GM18502 (cell line): ENCODE results near the gene C2CD4D.

Source experiments
- ATAC-seq: cut with Tn5 transposase; IDR thresholded peaks from one replicate; pipeline ENCODE4 v1.9.1; 2021; ENCODE audit warnings: mild to moderate bottlenecking; ENCODE audit not compliant: unreplicated experiment, poor library complexity

Gene C2CD4D

DNA sequence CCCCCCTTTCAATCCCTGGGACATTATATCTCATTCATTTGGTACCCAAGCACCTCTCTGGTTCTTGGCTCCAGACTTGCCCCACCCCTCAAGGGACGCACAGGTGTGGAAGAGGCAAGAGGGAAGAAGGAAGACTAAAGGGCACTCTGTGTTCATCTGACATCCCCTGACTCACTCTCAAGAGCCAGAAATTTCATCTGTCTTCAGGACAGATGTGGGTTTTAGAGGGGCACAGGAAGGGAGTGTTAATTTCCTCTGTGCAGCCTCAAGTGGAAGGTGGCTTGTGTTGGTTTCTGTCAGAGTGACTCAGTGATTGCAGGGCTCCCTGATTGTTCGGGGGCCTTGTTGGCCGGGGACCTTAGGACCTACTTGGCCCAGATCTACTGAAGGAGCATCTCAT, 2.4 kb downstream of the C2CD4D start:
- no peak for ATAC-seq

DNA sequence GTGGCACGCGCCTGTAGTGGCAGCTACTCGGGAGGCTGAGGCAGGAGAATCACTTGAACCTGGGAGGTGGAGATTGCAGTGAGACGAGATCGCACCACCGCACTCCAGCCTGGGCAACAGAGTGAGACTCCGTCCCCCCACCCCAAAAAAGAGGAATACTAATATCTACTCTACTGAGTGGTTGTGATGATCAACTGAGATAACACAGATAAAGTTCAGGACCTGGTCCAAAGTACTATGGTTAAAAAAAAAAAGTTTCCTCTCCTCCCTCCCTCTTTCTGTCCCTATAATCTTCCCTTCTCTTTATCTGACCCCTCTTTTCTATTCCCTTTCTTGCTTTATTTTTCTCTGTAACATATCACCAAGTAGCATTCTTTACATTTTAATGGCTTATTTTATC, 4.0 kb downstream of the C2CD4D start:
- no peak for ATAC-seq

DNA sequence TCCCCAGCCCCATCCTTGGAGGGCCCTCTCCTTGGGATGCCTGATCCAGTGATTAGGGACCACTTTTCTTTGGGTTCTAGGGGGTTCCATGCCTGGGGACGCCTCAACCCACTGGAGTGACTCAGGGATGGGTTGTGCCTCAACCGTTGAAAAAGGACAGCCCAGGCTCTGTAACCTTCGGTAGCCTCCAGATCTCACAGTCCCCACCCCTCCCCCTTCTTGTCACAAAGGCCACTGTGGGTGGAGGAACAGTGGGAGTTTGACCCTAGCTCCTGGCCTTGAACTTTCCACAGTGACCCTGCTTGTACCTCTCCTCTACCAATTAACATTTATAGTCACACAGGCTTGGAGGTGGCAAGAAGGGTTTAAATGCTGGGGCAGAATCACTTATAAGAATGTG, 5.4 kb downstream of the C2CD4D start:
- no peak for ATAC-seq

DNA sequence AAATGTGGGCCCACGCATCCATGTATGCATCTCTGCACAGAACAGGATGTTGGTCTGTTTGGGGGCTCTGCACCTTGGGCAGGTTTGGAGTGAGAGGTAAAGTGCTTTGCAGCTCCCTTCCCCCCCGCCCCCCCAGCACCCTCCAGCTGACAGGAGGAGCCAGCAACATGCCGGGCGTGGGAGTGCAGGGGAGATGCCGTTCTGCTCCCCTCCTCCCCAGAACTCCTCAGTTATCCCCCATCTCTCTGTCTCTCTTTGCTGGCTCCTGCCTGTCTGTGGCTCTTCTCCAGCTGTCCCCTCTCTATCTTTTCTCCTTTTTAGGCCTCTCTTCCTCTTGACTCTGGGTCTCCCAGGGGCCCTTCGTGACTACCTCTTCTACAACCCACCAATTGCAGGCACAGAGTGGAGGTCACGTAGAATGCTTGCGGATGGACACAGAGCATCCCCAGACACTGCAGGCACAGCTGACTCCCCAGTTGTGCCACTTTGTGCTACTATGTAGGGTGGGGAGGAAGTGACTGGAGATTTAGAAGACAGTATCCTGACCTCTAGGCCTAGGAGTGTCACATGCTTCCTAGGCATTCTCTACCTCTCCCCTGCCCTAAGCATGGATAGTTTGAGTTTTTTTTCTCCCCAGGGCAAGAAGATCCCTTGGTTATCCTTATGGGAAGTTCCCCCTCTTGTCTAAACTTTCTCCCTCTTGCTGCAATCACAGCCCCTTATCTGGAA, 6.3 kb downstream of the C2CD4D start:
- no peak for ATAC-seq

DNA sequence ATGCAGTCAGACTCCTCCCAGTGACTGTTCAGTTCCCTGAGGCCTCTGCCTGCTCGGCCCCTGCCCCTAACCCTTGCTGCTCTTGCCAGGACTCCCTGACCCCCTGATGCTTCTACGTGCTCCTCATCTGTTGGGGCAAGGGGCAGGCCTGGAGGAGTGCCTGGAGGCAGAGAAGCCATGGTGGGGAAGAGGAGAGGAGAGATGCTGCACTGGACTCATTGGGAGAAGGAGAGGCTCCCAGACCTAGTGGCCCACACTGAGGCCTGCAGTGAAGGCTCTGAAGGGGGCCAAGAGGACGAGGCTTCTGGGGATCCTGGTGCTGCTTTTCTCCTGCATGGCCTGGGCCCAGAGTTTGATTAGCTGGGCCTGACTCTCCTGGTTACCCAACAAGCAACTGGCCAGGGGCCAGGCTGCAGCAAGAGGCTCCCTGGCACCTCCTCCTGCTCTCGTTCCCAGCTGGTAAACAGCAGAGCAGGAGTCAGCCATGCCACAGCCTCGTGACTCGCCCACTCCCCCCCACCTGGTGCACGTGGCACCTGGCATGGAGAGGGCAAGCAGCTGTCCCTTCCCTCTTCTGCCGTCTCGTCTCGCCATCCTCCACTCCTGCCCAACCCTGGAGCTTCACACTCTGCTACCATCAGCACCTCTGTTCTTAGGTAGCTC, 7.2 kb downstream of the C2CD4D start:
- no peak for ATAC-seq

DNA sequence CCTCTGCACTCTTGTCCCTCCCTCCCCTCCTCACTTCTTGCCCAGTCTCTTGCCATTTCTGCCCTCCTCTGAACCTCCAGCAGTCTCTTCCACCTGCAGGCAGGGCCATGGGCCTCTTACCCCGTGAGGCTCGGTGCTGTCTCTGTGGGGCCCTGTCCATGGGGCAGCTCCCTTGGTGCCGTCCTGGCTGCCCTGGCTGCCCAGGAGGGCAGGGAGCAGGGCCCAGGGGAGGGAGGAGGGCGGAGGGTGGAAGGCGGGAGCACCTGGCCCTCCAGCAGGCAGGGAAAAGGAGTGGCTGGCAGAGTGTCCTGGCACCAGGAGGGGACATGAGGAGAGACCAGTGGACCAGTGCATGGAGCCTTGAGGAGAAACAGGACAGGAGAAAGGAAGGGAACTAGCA, 8.0 kb downstream of the C2CD4D start, which contains the start of gene RORC:
TSS of gene RORC (minus strand) at position 198 of the 400 bp plus-strand sequence. CDS start at position 160, 38 bp downstream.
- no peak for ATAC-seq

DNA sequence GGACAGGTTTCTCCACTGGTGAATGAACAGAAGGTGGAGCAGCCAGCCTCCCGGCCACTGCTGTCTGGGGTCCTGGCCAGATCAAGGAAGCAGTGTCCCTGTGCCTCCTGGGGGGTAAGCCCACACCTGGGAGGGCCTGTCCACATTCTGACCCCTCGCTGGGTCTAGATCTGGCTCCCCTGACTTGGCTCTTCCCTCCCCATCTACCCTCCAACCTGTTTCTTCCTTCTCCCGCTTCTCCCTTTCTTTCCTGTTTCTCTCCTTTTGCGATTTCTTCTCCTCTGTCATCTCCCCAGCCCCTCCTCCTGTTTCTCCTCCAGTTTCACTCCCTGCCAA, 8.4 kb downstream of the C2CD4D start:
- no peak for ATAC-seq

DNA sequence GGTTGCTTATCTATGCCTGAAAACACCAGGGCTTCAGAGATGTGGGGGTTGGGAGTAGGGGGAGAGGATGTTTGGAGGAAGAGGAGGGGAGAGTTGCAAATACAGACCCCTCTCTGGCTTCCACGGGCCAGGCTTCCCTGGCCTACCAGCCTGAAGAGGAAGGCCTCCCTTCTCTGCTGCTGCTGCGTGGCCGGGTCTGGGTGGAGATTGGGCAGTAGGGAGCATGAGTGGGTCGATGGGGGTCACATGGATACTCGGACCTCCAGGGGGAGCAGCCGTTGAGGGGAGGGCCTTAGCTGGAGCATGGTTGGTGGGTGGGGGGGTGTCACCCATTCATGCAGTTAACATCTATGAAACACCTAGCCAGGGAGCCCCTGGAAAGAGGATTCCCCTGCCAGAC, 9.6 kb downstream of the C2CD4D start:
- ATAC-seq: no peak

DNA sequence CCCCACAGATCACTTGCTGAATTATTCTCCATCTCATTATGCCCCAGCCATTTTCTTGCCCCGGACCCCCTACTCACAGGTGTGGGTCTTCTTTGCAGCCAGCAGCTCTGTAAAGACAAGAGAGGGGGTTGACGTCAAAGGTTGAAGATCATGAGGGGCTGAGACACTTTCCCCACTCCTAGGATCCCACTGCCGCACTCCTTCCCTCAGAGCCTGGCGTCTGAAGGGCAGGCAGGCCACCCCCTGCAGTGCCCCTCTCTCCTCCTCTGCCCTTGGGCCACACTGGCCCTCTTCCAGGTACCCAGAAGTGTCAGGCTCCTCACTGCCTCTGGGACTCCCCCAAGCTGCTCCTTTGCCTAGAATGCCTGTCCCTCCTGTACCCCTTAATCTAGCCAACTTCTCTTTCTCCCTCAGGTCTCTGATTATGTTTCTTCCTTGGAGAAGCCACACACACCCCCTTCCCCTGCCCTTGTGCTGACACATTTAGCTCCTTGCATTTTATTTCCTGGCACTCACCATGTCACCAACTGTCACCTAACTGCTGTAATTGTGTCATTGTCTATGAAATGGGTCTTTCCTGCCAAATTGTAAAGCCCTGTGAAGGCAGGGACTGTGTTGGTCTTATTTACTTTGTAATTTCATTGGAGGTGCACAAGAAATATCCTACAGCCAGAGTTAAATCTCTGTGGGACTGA, 10.1 kb downstream of the C2CD4D start:
- ATAC-seq: no peak

DNA sequence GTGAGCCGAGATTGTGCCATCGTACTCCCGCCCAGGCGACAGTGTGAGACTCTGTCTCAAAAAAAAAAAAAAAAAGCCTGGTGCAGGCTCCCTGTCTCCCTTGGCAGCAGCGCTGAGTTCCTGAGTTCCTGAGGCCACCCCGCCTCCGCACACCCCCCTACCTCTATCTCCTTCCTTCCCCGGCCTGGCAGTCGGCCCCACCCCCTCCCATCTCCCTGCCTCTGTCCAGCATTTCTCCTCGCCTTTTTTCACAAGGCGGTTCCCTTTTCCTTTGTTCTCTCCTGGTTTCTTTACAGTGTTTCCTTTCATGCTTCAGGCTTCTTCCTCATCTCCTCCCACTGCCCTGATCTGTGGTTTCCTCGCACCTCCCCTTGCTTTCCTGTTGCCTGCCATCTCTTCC, 10.7 kb downstream of the C2CD4D start:
- ATAC-seq: no peak

DNA sequence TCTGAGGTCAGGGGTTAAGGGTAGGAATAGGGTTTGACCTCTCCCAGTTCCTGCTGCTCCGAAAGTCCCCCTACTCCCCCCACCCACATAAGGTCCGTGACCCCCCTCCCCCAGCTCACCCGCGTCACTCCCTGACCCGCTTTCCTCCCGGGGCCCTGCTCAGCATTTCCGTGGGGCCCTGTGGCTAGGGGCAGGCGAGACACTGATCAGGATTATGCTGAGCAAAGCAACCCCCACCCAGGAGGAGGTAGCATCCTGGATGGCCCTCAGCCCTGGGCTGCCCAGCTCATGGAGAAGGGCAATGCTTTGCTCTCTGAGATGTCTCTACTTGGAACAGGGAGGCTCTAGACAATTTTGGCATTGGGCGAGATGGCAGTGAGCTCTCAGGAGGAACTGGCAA, 11.8 kb downstream of the C2CD4D start:
- ATAC-seq: no peak

DNA sequence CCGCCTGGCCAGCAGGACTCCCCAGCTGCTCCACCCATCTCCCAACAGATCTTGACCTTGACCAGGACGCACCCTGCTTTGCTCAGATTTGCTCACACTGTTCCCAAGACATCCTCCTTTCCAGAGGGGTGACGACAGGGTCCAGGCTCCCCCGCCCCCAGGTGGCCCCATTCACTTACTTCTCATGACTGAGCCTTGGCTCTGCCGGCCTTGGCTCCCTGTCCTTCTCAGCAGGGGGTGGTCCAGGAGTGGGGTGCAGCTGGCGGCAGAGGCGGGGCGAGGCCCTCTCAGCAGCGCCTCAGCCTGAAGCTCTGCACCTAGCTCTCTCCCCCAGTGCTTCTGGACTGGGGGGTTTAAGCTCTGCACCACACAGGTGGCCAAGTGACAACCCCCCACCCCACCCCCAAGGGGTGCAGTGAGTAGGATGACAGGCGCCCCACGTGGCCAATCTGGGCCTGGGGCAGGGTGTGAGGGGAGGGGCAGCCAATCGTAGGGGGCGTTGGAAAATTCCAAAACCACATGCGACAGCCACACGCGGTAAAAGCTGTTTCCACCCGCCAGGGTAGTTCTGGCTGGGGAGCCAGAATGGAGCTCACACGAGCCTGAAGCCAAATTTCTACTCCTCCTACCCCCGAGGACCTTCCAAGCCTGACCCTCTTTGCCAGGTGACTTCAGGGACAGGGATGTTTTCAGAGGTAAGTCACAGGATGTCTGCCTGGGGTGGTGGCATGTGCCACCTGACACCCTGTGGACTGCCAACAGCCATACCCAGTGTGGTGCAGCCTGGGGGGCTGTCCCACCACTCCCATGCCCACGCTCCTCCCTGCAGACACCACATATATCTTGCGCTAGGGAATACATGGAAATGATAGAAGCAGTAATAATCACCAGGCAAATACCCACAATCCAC, 13.6 kb downstream of the C2CD4D start:
- ATAC-seq: no peak

DNA sequence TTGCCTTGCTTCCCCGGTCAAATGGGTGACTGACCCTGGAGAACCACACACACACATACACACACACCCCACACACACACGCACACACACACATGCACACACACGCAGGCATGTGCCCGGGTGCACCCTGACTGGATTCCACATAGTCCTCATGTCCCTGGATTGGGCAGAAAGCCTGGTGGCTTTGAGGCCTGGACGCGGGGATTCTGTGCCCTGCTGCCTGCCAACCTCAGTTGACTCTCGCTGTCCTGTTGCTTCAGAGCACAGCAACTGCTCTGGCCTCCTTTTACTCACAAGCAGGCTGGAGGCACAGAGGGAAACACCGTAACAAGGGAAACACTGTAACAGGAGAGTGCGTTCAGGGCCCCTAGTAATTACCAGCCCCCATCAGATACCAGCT, 14.4 kb downstream of the C2CD4D start:
- ATAC-seq: no peak

DNA sequence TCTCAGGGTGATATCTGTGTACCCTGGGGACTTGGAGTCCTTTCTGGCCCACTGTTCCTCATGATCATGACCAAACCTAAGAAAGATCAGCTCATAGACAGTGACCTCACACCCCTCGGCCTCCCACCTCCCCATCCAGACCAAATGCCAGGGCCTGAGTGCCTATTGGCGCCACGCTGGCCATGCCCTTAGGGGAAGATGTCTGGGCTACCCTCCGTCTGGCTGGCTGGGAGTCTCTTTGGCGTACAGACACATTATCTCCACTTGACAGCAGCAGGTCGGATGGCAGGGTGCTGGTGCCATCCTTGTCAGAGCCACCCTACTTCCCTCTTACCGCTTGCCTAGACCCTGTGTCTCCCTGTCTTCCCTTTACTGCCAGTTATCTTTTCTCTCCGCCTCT, 16.4 kb downstream of the C2CD4D start:
- ATAC-seq: no peak

DNA sequence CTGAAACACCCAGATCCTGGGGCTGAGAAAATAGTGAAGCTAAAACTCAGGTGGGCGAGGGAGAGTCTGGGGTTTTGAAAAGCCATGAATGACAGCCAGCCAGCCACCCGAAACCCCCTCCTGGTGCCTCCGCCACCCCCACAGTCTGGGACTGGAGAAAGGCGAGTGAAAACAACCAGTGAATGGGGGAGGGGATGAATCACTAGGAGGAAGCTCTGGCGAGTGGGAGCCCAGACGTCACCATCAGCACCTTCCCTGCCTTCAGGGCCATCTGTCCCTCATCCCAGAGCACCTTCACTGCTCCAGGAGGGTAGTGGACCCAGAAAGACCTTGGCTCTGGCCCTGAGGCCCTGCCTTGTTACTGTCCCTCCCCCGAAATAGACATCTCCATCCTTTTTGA, 17.2 kb downstream of the C2CD4D start:
- no peak for ATAC-seq

DNA sequence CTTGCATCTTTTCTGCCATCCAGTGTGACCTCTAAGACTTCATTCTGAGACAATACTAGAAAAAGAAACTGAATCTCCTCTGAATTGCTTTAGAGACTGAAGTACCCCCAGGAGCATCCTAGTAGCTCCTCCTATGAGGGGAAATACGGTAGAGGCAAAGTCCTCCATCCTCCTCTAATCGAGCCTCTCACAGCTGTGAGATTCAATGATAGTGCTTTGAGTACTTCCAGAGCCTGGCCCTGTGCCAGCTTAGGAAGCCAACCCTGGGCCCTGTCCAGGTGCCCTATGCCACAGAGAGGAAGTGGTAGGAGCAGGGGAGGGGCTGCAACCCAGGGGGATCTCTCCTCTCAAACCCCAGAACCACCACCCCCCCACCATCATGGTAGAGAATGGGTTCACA, 18.7 kb downstream of the C2CD4D start:
- ATAC-seq: no peak

DNA sequence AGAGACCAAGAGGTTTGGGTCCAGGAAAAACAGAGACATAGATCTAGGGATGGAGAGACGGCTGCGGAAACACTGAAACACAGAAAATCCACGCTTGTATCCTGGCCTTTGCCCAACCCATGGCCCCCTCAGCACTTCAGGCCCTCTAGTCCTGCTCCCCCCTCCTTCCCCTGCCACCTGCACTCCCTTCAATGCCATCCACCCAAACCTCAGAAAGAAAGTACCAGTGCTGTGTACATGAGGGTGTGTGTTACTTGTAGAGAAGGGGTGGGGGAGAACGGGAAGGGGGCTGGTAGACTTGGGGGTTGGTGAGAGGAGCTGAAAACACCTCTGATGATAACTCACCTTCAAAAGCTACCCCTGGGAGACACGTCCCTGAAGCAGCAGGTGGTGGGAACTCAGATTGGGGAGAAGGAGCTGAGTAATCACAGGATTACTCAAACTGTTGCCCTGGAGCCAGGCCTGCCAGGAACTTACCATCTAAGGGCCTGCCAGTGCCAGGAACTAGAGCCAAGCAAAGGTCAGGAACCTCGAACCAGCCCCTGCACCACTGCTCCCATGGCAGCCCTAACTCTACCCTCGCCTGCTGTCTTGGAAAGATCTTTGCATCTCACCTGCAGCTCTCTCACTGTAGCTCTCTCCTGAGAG, 19.5 kb downstream of the C2CD4D start:
- ATAC-seq: no peak

DNA sequence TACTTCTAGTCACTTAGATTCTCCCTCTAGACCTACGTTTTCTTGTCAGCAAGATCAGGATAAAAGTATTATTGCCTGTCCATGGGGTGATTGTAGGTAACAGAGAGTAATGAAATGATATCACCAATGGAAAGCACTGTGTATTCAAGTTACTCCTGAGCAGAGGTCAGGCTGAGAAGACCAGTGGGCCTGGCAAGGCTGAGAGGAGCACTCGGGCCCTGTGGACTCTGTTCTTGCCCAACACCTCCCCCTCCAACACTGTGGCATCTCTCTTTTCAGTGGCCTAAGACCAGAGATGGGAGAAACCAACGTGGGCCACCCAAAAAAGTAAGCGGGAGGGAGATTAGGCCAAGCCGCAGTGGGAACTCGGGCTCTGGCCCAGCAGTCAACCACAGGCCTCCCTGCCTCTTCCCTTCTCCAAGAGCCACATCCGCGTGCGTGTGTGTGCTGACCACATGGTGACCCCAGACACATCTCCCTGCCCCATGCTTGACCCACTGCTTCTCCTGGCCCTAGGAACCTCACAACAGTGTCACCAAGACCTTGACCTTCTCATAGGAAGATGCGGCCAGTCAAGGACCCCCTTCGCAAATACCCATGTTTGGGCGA, 20.3 kb downstream of the C2CD4D start:
- ATAC-seq: no peak

DNA sequence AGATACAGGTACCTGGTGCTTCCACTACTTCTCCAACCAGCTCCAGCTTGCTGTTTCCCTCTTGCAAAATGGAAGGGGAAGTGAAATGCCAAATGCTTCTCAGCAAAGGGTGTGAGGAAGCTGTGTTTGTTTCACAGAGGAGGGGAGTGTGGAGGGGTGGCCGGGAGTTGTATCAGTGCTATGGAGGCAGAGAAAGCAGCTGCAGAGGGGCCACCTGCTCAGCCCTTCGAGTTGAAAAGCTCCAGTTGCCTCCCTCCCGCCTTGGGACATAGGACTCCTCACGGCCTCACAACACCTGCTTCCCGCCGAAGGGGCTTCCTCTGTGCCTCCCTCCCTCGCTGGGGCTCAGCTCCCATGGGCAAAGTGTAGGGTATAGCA, 22.3 kb downstream of the C2CD4D start:
- ATAC-seq: no peak
